D721Med (cell line): ENCODE results near the gene KCNMB1.
A peak's percentile ranks its signal among the peaks of the same experiment; 100 is the strongest.

ENCODE experiments used
- DNase-seq: peaks from one replicate; pipeline ENCODE4 v3.0.0; 2011; ENCODE audit warnings: low spot score; ENCODE audit not compliant: insufficient read length
- FAIRE-seq: peaks from 2 replicates; lab custom pipeline; 2011; peaks lifted over from hg19 to GRCh38; lab: Jason Lieb, UNC
- CTCF ChIP-seq: IDR thresholded peaks from 2 replicates; pipeline ENCODE4 v1.5.1; 2012; ENCODE audit warnings: mild to moderate bottlenecking, control low read depth; ENCODE audit not compliant: insufficient read depth; ENCODE audit errors: missing control alignments

KCNMB1 gene

GRCh38 chr5:170416526-170416925, 27.4 kb upstream of the KCNMB1 start:
- TF ChIP-seq CTCF = no peak
- DNase-seq (no peak), FAIRE-seq (no peak)

- TF ChIP-seq CTCF = no peak
- FAIRE-seq (no peak), DNase-seq (no peak)
These were observed 25.6 kb upstream of the KCNMB1 start for GRCh38 chr5:170414786-170415185.

GRCh38 chr5:170413897-170414296, 24.7 kb upstream of the KCNMB1 start:
- TF ChIP-seq CTCF = no peak
- FAIRE-seq (no peak), DNase-seq (no peak)

GRCh38 chr5:170411100-170411499, 21.9 kb upstream of the KCNMB1 start:
- FAIRE-seq = no peak
- no peak for TF ChIP-seq CTCF
- no peak for DNase-seq

GRCh38 chr5:170410401-170410800, 21.2 kb upstream of the KCNMB1 start:
- FAIRE-seq (no peak), DNase-seq (no peak)
- TF ChIP-seq CTCF = no peak

GRCh38 chr5:170408877-170409660, 19.9 kb upstream of the KCNMB1 start:
- no peak for TF ChIP-seq CTCF
- DNase-seq (no peak), FAIRE-seq (no peak)

- FAIRE-seq (peak; percentile 66), DNase-seq (peak; percentile 68)
- no peak for TF ChIP-seq CTCF
These were observed 19.1 kb upstream of the KCNMB1 start for GRCh38 chr5:170408226-170408625.
